ENCODE data around the gene MST1R.
"Not testable (repeated sequence)": the region's sequence is repeated elsewhere in the genome, so short reads cannot be mapped to it uniquely, and the experiment has no call there.

Gene MST1R

GRCh38 chr3:49903451-49904424, at the start of gene MST1R:
TSS of gene MST1R (minus strand) at chr3:49903873. CDS start at chr3:49903609, 264 bp downstream.
- peak; percentile 62 to 77 for DNase-seq (ENCODE audit: low read depth in 1 of 2, low spot score in 1 of 2)

GRCh38 chr3:49952924-49953323, 49.3 kb upstream of the MST1R start:
- no peak for DNase-seq (ENCODE audit: low read depth in 1 of 2, low spot score in 1 of 2)

- DNase-seq (ENCODE audit: low read depth in 1 of 2, low spot score in 1 of 2) = no peak
Observed at GRCh38 chr3:49942651-49943050, 39.0 kb upstream of the MST1R start.

- DNase-seq (ENCODE audit: low read depth in 1 of 2, low spot score in 1 of 2) = no peak
Observed at GRCh38 chr3:49940667-49941249, 37.1 kb upstream of the MST1R start.

- peak; percentile 85 to 91 for DNase-seq (ENCODE audit: low read depth in 1 of 2, low spot score in 1 of 2)
Observed at GRCh38 chr3:49939858-49940666, 36.4 kb upstream of the MST1R start, which contains the start of gene RBM6. TSS of gene RBM6 (plus strand) at chr3:49940150. CDS start at chr3:49962642, 22,492 bp downstream.

GRCh38 chr3:49937090-49937489, 33.4 kb upstream of the MST1R start:
- DNase-seq (ENCODE audit: low read depth in 1 of 2, low spot score in 1 of 2) = no peak

- DNase-seq (ENCODE audit: low read depth in 1 of 2, low spot score in 1 of 2) = not testable (repeated sequence)
Observed at GRCh38 chr3:49932281-49932680, 28.6 kb upstream of the MST1R start.

- no peak for DNase-seq (ENCODE audit: low read depth in 1 of 2, low spot score in 1 of 2)
Observed at GRCh38 chr3:49930922-49931321, 27.2 kb upstream of the MST1R start.

GRCh38 chr3:49930168-49930690, 26.6 kb upstream of the MST1R start:
- no peak for DNase-seq (ENCODE audit: low read depth in 1 of 2, low spot score in 1 of 2)

GRCh38 chr3:49929291-49930167, 25.9 kb upstream of the MST1R start, which contains the start of gene MON1A:
TSS of gene MON1A (minus strand) at chr3:49929811. CDS start at chr3:49913346, 16,465 bp downstream.
- DNase-seq (ENCODE audit: low read depth in 1 of 2, low spot score in 1 of 2) = peak; percentile 70 to 81

- DNase-seq (ENCODE audit: low read depth in 1 of 2, low spot score in 1 of 2) = no peak
Observed at GRCh38 chr3:49928481-49929017, 24.9 kb upstream of the MST1R start.

- no peak for DNase-seq (ENCODE audit: low read depth in 1 of 2, low spot score in 1 of 2)
Observed at GRCh38 chr3:49927798-49928197, 24.1 kb upstream of the MST1R start.

- DNase-seq (ENCODE audit: low read depth in 1 of 2, low spot score in 1 of 2) = no peak
Observed at GRCh38 chr3:49926117-49926728, 22.6 kb upstream of the MST1R start.

- DNase-seq (ENCODE audit: low read depth in 1 of 2, low spot score in 1 of 2) = no peak
Observed at GRCh38 chr3:49925485-49925884, 21.8 kb upstream of the MST1R start.

- no peak for DNase-seq (ENCODE audit: low read depth in 1 of 2, low spot score in 1 of 2)
Observed at GRCh38 chr3:49924683-49925082, 21.0 kb upstream of the MST1R start.

- DNase-seq (ENCODE audit: low read depth in 1 of 2, low spot score in 1 of 2) = not testable (repeated sequence)
Observed at GRCh38 chr3:49917806-49918590, 14.3 kb upstream of the MST1R start.

- no peak for DNase-seq (ENCODE audit: low read depth in 1 of 2, low spot score in 1 of 2)
Observed at GRCh38 chr3:49916686-49917085, 13.0 kb upstream of the MST1R start.

GRCh38 chr3:49914906-49915305, 11.2 kb upstream of the MST1R start:
- DNase-seq (ENCODE audit: low read depth in 1 of 2, low spot score in 1 of 2) = no peak

Measured in stimulated activated CD4-positive, alpha-beta T cell treated with anti-CD3 and anti-CD28 coated beads, Interleukin-15, amount 100 ng/mL, for 1 hour (primary cell).